HL-60 (cell line): Measurements from ENCODE around the gene CHTOP. TPM values are rescaled to one million over a fixed set of nuclear protein-coding genes. Genes with fewer than 3 reads are reported as not detected.

Experiments used
- DNase-seq, 2 experiments: peaks; one replicate each; pipeline ENCODE4 v3.0.0-alpha.2; 2010 to 2020; ENCODE audit warnings: low read depth in 1 of 2, low spot score in 1 of 2
- H3K27ac ChIP-seq: fragments of 250-450 bp; sonication (Bioruptor Pico); replicated peaks from 2 replicates; pipeline ENCODE4 v1.5.1; 2020; ENCODE audit warnings: mild to moderate bottlenecking, moderate library complexity
- H3K27me3 ChIP-seq: fragments of 250-450 bp; sonication (Bioruptor Pico); 2 replicates; pipeline ENCODE4 v1.5.1; 2021; ENCODE audit warnings: mild to moderate bottlenecking, moderate library complexity; ENCODE audit not compliant: insufficient read depth, poor library complexity, severe bottlenecking
- H3K4me3 ChIP-seq: replicated peaks from 2 replicates; pipeline ENCODE4 v1.5.1; 2011; ENCODE audit warnings: mild to moderate bottlenecking, control low read depth, low read length; ENCODE audit not compliant: insufficient read depth
- POLR2AphosphoS5 ChIP-seq: IDR thresholded peaks from 2 replicates; pipeline ENCODE4 v1.6.1; 2012; ENCODE audit warnings: low read depth
- microRNA-seq: library from miRNA; unstranded; fragments of <30 nt; microRNA quantifications from one replicate; pipeline ENCODE4, GENCODE V29; 2018
- TF ChIP-seq, protein P1 (sequence below): IDR thresholded peaks from 2 replicates; pipeline ENCODE4 v1.6.1; 2012; ENCODE audit warnings: low read depth; ENCODE audit not compliant: insufficient replicate concordance

Gene CHTOP

DNA sequence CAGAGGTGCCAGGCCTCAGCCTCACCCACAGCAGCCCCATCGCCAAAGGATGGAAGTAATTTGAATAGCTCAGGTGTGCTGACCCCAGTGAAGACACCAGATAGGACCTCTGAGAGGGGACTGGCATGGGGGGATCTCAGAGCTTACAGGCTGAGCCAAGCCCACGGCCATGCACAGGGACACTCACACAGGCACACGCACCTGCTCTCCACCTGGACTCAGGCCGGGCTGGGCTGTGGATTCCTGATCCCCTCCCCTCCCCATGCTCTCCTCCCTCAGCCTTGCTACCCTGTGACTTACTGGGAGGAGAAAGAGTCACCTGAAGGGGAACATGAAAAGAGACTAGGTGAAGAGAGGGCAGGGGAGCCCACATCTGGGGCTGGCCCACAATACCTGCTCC lies 59.6 kb downstream of the CHTOP start:
- H3K27me3 ChIP-seq: no peaks in the 10 kb centered on the region
- no peak overlapping the region for H3K27ac ChIP-seq
- TF ChIP-seq POLR2AphosphoS5: no peak
- TF ChIP-seq, protein P1, sequence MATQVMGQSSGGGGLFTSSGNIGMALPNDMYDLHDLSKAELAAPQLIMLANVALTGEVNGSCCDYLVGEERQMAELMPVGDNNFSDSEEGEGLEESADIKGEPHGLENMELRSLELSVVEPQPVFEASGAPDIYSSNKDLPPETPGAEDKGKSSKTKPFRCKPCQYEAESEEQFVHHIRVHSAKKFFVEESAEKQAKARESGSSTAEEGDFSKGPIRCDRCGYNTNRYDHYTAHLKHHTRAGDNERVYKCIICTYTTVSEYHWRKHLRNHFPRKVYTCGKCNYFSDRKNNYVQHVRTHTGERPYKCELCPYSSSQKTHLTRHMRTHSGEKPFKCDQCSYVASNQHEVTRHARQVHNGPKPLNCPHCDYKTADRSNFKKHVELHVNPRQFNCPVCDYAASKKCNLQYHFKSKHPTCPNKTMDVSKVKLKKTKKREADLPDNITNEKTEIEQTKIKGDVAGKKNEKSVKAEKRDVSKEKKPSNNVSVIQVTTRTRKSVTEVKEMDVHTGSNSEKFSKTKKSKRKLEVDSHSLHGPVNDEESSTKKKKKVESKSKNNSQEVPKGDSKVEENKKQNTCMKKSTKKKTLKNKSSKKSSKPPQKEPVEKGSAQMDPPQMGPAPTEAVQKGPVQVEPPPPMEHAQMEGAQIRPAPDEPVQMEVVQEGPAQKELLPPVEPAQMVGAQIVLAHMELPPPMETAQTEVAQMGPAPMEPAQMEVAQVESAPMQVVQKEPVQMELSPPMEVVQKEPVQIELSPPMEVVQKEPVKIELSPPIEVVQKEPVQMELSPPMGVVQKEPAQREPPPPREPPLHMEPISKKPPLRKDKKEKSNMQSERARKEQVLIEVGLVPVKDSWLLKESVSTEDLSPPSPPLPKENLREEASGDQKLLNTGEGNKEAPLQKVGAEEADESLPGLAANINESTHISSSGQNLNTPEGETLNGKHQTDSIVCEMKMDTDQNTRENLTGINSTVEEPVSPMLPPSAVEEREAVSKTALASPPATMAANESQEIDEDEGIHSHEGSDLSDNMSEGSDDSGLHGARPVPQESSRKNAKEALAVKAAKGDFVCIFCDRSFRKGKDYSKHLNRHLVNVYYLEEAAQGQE: no peak
- no peak for DNase-seq
- H3K4me3 ChIP-seq: no peak overlapping the region

Small RNAs within 50 kb of the gene (microRNA-seq; reads per million reads assigned to microRNA genes)
- not detected for gene MIR8083
